A673 (cell line): ENCODE data around the gene LRRC37A. TPM values are rescaled to one million over a fixed set of nuclear protein-coding genes. Genes with fewer than 3 reads are reported as not detected.
"Not testable (repeated sequence)": the region's sequence is repeated elsewhere in the genome, so short reads cannot be mapped to it uniquely, and the experiment has no call there.

Source experiments
- BruUV-seq: library from RNA; stranded (reverse); fragments of 400-500 nt; replicated peaks from 2 replicates; lab custom pipeline; 2021; lab: Mats Ljungman, UMichigan
- CTCF ChIA-PET: fragments of 300-600 bp; sonication (Branson Sonifier 250); formaldehyde crosslinking; loops from one replicate; lab custom pipeline; 2022; ENCODE audit warnings: antibody characterized with exemption; lab: Charles Lee
- POLR2A ChIA-PET: fragments of 300-600 bp; sonication (Branson Sonifier 250); formaldehyde crosslinking; loops from one replicate; lab custom pipeline; 2022; ENCODE audit warnings: antibody characterized with exemption; ENCODE audit not compliant: low non-redundant PET; lab: Charles Lee
- DNase-seq: peaks from one replicate; pipeline ENCODE4 v3.0.0-alpha.2; 2015; ENCODE audit warnings: low spot score
- H3K27ac ChIP-seq: fragments of 200-600 bp; sonication (generic); 2 replicates; pipeline ENCODE4 v1.5.1; 2016; ENCODE audit warnings: mixed run types, low read depth, mild to moderate bottlenecking, mixed read lengths, antibody characterized with exemption, low read length; ENCODE audit not compliant: poor library complexity, severe bottlenecking
- H3K27me3 ChIP-seq: fragments of 200-600 bp; sonication (generic); replicated peaks from 2 replicates; pipeline ENCODE4 v1.6.1; 2017; ENCODE audit warnings: mixed run types, low read depth, mild to moderate bottlenecking, mixed read lengths, antibody characterized with exemption, low read length; ENCODE audit not compliant: insufficient read depth, poor library complexity
- H3K36me3 ChIP-seq: fragments of 200-600 bp; sonication (generic); 2 replicates; pipeline ENCODE4 v1.6.1; 2016; ENCODE audit warnings: mixed run types, mild to moderate bottlenecking, mixed read lengths, antibody characterized with exemption, low read length; ENCODE audit not compliant: insufficient read depth, poor library complexity, severe bottlenecking
- H3K4me1 ChIP-seq: fragments of 200-600 bp; sonication (generic); 2 replicates; pipeline ENCODE4 v1.6.1; 2017; ENCODE audit warnings: mixed run types, mild to moderate bottlenecking, mixed read lengths, antibody characterized with exemption, low read length; ENCODE audit not compliant: insufficient read depth, poor library complexity, severe bottlenecking
- H3K4me3 ChIP-seq: fragments of 200-600 bp; sonication (generic); 2 replicates; pipeline ENCODE4 v1.5.1; 2016; ENCODE audit warnings: low read depth, mixed run types, mild to moderate bottlenecking, mixed read lengths, low read length; ENCODE audit not compliant: poor library complexity, severe bottlenecking
- H3K9me3 ChIP-seq: fragments of 200-600 bp; sonication (generic); 2 replicates; pipeline ENCODE4 v1.6.1; 2016; ENCODE audit warnings: mixed run types, low read depth, mild to moderate bottlenecking, mixed read lengths, antibody characterized with exemption, low read length; ENCODE audit not compliant: poor library complexity, severe bottlenecking
- intact Hi-C: fragments of 100-400 bp; cut with micrococcal nuclease; formaldehyde crosslinking; loops from one replicate; pipeline ENCODE4 v1.10.0; 2022; ENCODE audit not compliant: unreplicated experiment
- total RNA-seq: library from RNA; stranded (reverse); gene quantifications from 2 replicates; pipeline ENCODE4 v1.2.3, GENCODE V29; 2021
- TF ChIP-seq, protein P1 (sequence below): fragments of 300-800, 200-600 bp; sonication (generic); conservative IDR thresholded peaks from 2 replicates; pipeline ENCODE4 v1.5.1; 2017; ENCODE audit warnings: low read depth, mild to moderate bottlenecking, antibody characterized with exemption, low read length, moderate library complexity, mixed read lengths

The LRRC37A gene
- total RNA-seq, 1 experiment from 2014 or later: 3.0 TPM

- CTCF ChIA-PET: interaction anchor here (0.6 to 1.2 kb wide), 3 partner anchors 20 to 435 kb away, joined by 3 to 11 read pairs (median 3); no protein-coding TSS in a partner anchor
- H3K27me3 ChIP-seq, intact Hi-C loops, H3K9me3 ChIP-seq, POLR2A ChIA-PET, H3K4me1 ChIP-seq, H3K36me3 ChIP-seq, H3K27ac ChIP-seq, H3K4me3 ChIP-seq: not testable (repeated sequence)
- TF ChIP-seq, protein P1, sequence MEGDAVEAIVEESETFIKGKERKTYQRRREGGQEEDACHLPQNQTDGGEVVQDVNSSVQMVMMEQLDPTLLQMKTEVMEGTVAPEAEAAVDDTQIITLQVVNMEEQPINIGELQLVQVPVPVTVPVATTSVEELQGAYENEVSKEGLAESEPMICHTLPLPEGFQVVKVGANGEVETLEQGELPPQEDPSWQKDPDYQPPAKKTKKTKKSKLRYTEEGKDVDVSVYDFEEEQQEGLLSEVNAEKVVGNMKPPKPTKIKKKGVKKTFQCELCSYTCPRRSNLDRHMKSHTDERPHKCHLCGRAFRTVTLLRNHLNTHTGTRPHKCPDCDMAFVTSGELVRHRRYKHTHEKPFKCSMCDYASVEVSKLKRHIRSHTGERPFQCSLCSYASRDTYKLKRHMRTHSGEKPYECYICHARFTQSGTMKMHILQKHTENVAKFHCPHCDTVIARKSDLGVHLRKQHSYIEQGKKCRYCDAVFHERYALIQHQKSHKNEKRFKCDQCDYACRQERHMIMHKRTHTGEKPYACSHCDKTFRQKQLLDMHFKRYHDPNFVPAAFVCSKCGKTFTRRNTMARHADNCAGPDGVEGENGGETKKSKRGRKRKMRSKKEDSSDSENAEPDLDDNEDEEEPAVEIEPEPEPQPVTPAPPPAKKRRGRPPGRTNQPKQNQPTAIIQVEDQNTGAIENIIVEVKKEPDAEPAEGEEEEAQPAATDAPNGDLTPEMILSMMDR: peak; percentile 74
- TSS peak; percentile 11 for BruUV-seq
- DNase-seq: peak; percentile 82
These were observed 8.1 kb upstream of the LRRC37A start for GRCh38 chr17:46286764-46287221.

- CTCF ChIA-PET: interaction anchor here (0.6 kb wide), 2 partner anchors 119 to 125 kb away, joined by 4 to 8 read pairs; no protein-coding TSS in a partner anchor
- POLR2A ChIA-PET, BruUV-seq, H3K27ac ChIP-seq, H3K36me3 ChIP-seq, H3K4me3 ChIP-seq, DNase-seq, intact Hi-C loops, H3K4me1 ChIP-seq, H3K27me3 ChIP-seq, H3K9me3 ChIP-seq: not testable (repeated sequence)
These were observed 7.3 kb upstream of the LRRC37A start for GRCh38 chr17:46287587-46287986.

GRCh38 chr17:46290906-46291546 lies 3.9 kb upstream of the LRRC37A start:
- H3K9me3 ChIP-seq, H3K4me1 ChIP-seq, BruUV-seq, CTCF ChIA-PET, intact Hi-C loops, H3K36me3 ChIP-seq, POLR2A ChIA-PET, H3K4me3 ChIP-seq, H3K27me3 ChIP-seq, DNase-seq, H3K27ac ChIP-seq: not testable (repeated sequence)

DNA sequence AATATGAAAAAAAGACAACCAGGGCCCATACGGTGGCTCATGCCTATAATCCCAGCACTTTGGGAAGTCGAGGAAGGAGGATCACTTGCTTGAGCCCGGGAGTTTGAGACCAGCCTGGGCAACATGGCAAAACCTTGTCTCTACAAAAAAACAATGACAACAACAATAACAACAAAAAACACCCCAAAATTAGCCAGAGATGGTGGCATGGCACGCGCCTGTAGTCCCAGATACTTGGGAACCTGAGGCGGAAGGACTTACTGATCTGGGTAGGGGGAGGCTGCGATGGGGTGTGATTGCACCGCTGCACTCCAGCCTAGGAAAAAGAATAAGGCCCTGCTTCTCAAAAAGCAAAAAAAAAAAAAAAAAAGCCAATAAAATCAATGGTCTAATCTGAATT lies 3.3 kb upstream of the LRRC37A start:
- POLR2A ChIA-PET, DNase-seq, H3K27ac ChIP-seq, H3K9me3 ChIP-seq, H3K4me3 ChIP-seq, BruUV-seq, H3K27me3 ChIP-seq, intact Hi-C loops, CTCF ChIA-PET, H3K36me3 ChIP-seq, H3K4me1 ChIP-seq: not testable (repeated sequence)

GRCh38 chr17:46341220-46341619 lies 46.3 kb downstream of the LRRC37A start:
- H3K27ac ChIP-seq, H3K4me3 ChIP-seq, CTCF ChIA-PET, intact Hi-C loops, H3K4me1 ChIP-seq, H3K9me3 ChIP-seq, BruUV-seq, DNase-seq, POLR2A ChIA-PET, H3K36me3 ChIP-seq, H3K27me3 ChIP-seq: not testable (repeated sequence)

- CTCF ChIA-PET, H3K36me3 ChIP-seq, H3K27me3 ChIP-seq, H3K4me1 ChIP-seq, H3K27ac ChIP-seq, POLR2A ChIA-PET, BruUV-seq, H3K4me3 ChIP-seq, DNase-seq, H3K9me3 ChIP-seq, intact Hi-C loops: not testable (repeated sequence)
These were observed 47.2 kb downstream of the LRRC37A start for GRCh38 chr17:46342131-46342530.

GRCh38 chr17:46348345-46348744 lies 53.4 kb downstream of the LRRC37A start:
- POLR2A ChIA-PET, H3K4me3 ChIP-seq, H3K27me3 ChIP-seq, intact Hi-C loops, H3K36me3 ChIP-seq, H3K27ac ChIP-seq, CTCF ChIA-PET, DNase-seq, H3K4me1 ChIP-seq, H3K9me3 ChIP-seq, BruUV-seq: not testable (repeated sequence)
